NCI-H446 (cell line): ENCODE data around the gene RCAN3.
"Not testable (repeated sequence)": the region's sequence is repeated elsewhere in the genome, so short reads cannot be mapped to it uniquely, and the experiment has no call there.

Source experiments
- DNase-seq, 2 experiments: peaks; one replicate each; lab custom pipeline; 2025; lab: John Stamatoyannopoulos, UW

RCAN3 gene

GRCh38 chr1:24502709-24503058, at the start of gene RCAN3:
RCAN3 (plus strand) TSS chr1:24502836; CDS start chr1:24514373, 11,537 bp downstream.
- peak in 1 of 2 experiments; percentile 78 for DNase-seq

- no peak for DNase-seq
Measured at GRCh38 chr1:24452922-24453485, 49.6 kb upstream of the RCAN3 start.

- DNase-seq, result no peak
Measured at GRCh38 chr1:24454673-24455072, 48.0 kb upstream of the RCAN3 start.

GRCh38 chr1:24455272-24455671, 47.4 kb upstream of the RCAN3 start:
- no peak for DNase-seq

GRCh38 chr1:24457866-24458265, 44.8 kb upstream of the RCAN3 start:
- DNase-seq, result no peak

GRCh38 chr1:24459551-24460266, 42.9 kb upstream of the RCAN3 start:
- DNase-seq, result no peak

GRCh38 chr1:24462128-24462527, 40.5 kb upstream of the RCAN3 start:
- DNase-seq, result not testable (repeated sequence)

GRCh38 chr1:24463776-24464735, 38.6 kb upstream of the RCAN3 start:
- no peak for DNase-seq

- no peak for DNase-seq
Measured at GRCh38 chr1:24465099-24465498, 37.5 kb upstream of the RCAN3 start.

GRCh38 chr1:24465638-24466037, 37.0 kb upstream of the RCAN3 start:
- DNase-seq, result no peak

GRCh38 chr1:24468685-24469316, 33.8 kb upstream of the RCAN3 start:
- DNase-seq, result no peak

- no peak for DNase-seq
Measured at GRCh38 chr1:24470592-24470991, 32.0 kb upstream of the RCAN3 start.

GRCh38 chr1:24472527-24473251, 29.9 kb upstream of the RCAN3 start:
- DNase-seq, result no peak

GRCh38 chr1:24474193-24474592, 28.4 kb upstream of the RCAN3 start:
- DNase-seq, result no peak

- no peak for DNase-seq
Measured at GRCh38 chr1:24475700-24476099, 26.9 kb upstream of the RCAN3 start.

- DNase-seq, result no peak
Measured at GRCh38 chr1:24476571-24476970, 26.1 kb upstream of the RCAN3 start.

- no peak for DNase-seq
Measured at GRCh38 chr1:24477309-24477708, 25.3 kb upstream of the RCAN3 start.

GRCh38 chr1:24481101-24481500, 21.5 kb upstream of the RCAN3 start:
- DNase-seq, result no peak

GRCh38 chr1:24481843-24482610, 20.6 kb upstream of the RCAN3 start:
- no peak for DNase-seq

GRCh38 chr1:24483441-24483840, 19.2 kb upstream of the RCAN3 start:
- no peak for DNase-seq

GRCh38 chr1:24484199-24484598, 18.4 kb upstream of the RCAN3 start:
- DNase-seq, result no peak
